ENCODE measurements around the gene MSI2.

GRCh38 chr17:57727630-57728175, 471.4 kb downstream of the MSI2 start:
- TF ChIP-seq EZH2 (IDR thresholded peaks at IDR 0.05; ENCODE audit: insufficient read depth, poor library complexity, severe bottlenecking) (no peak), EZH2phosphoT487 (IDR thresholded peaks at IDR 0.05; ENCODE audit: insufficient read depth, low read depth) (no peak)

Data from GM23248 (cell line).